Stimulated activated CD8-positive, alpha-beta memory T cell treated with anti-CD3 and anti-CD28 coated beads, Interleukin-15, amount 100 ng/mL, for 48 hours (primary cell): Measurements from ENCODE around the gene HOXA10.

Source experiments
- DNase-seq, 2 donors: peaks; one replicate each; pipeline ENCODE4 v3.0.0-alpha.2; 2020; ENCODE audit warnings: low read depth in 2 of 2

The HOXA10 gene

GRCh38 chr7:27191161-27191731, 17.1 kb upstream of the HOXA10 start:
- DNase-seq: no peak

- no peak for DNase-seq
Measured at GRCh38 chr7:27189997-27190748, 16.1 kb upstream of the HOXA10 start.

GRCh38 chr7:27189295-27189996, 15.3 kb upstream of the HOXA10 start:
- no peak for DNase-seq

- no peak for DNase-seq
Measured at GRCh38 chr7:27188386-27189294, 14.5 kb upstream of the HOXA10 start.

- no peak for DNase-seq
Measured at GRCh38 chr7:27187475-27188385, 13.6 kb upstream of the HOXA10 start.

- no peak for DNase-seq
Measured at GRCh38 chr7:27186668-27187474, 12.8 kb upstream of the HOXA10 start.

- no peak for DNase-seq
Measured at GRCh38 chr7:27185854-27186667, 11.9 kb upstream of the HOXA10 start.

- DNase-seq: no peak
Measured at GRCh38 chr7:27185013-27185853, 11.1 kb upstream of the HOXA10 start, which contains the start of gene HOXA11. Gene HOXA11, minus strand, starts transcription at chr7:27185232. Its CDS starts 88 bp downstream, at chr7:27185144.

GRCh38 chr7:27184337-27185012, 10.4 kb upstream of the HOXA10 start:
- no peak for DNase-seq

GRCh38 chr7:27183682-27184336, 9.7 kb upstream of the HOXA10 start:
- DNase-seq: no peak

- DNase-seq: no peak
Measured at GRCh38 chr7:27182861-27183681, 9.0 kb upstream of the HOXA10 start.

GRCh38 chr7:27182285-27182841, 8.2 kb upstream of the HOXA10 start:
- no peak for DNase-seq

- DNase-seq: no peak
Measured at GRCh38 chr7:27181795-27182275, 7.7 kb upstream of the HOXA10 start.

- DNase-seq: no peak
Measured at GRCh38 chr7:27180431-27181420, 6.6 kb upstream of the HOXA10 start.
